ENCODE data around the gene CP.

Gene CP

DNA sequence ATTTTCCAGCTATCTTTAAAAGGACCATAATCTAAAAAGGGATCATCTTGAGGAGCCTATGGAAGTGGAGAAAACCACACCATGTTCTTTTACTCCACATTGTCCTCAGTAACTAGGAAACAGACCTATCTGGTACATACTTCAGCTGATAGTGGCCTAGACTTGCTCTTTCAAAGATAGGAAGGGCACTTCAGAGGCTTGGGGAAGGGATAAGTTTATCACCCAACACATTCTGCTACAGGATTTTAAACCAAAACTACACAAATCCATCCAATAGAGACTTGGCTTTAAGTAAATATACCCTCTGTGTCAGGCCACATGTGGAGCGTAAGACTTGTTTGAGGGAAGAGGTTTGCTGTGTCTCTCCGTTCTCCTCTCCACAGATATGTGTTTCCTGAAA lies 35.4 kb downstream of the CP start:
- no peak for DNase-seq (ENCODE audit: low read depth)

DNA sequence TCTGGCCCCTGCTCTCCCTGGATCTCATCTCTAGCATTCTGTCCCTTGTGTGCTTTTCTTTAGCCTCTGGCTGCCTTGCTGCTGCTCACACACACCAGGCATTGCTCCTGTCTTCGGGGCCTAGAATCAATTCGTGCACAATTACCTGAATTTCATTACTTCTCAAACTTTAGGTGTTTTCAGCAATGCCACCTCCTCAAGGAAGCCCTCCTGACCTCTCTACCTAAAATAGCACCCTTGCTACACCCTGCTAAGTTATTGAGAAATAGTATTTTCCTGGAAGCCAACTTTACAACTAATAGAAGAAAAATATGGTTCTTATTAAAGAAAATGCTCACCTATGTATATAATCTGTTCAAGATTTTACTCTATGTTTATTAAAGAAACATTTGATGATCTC lies 40.4 kb downstream of the CP start:
- no peak for DNase-seq (ENCODE audit: low read depth)

DNA sequence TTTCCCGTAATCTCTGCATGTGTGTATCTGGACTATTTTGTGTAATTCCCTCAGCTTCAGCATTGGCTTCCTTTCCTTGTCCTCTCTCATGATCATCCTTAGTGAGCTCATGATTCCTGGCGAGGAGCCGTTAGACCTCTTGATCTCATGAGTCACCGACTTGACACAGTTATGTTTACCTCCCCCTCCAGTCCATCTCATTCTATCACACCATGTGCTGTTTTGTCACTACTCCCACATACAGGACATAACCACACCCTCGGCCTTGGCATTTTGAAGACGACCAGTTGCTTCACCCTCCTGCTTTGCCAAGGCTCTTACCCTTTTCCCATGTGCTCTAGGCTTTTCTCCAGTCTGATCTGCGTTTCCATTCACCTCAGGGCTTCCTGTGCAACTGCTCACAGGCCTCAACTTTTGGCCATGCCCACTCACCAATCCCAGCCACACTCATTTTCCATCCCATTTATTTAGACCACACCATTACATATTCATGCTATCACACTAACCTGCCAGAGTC lies 41.5 kb downstream of the CP start:
- DNase-seq (ENCODE audit: low read depth): no peak

DNA sequence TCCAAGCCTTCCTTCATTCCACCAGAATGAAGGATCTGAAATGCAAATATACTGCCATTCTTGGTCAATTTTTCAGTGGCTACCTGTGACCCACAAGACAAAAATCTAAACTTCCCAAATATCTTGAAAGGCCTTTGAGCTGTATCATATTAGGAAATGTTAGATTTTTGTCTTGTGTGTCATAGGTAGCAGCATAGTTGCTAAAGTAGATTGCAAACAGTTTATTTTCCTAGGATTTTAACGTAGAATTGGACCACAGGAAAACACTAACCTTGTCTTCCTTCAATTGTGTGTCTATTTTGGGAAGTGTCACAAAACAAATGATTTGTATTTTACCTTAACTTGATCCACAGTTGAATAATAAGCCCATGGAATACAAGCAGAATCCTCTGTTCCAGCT lies 42.4 kb downstream of the CP start:
- DNase-seq (ENCODE audit: low read depth): no peak

DNA sequence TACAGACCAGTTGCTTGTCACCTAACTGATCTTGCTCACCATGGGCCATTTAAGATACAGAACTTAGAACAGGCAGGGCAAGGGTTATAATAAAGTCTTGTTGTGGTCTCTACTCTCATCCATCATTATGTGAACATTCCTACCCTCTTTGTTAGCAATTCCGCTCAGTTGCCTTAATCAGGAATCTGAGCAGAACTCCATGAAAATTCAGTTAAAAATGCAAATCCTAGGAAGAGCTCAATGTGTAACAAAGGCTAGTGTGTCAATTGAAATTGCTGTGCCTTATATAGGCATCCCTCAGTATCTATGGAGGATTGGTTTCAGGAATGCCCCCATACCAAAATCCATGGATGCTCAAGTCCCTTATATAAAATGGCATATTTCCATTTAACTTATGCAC lies 44.5 kb downstream of the CP start:
- DNase-seq (ENCODE audit: low read depth): no peak

DNA sequence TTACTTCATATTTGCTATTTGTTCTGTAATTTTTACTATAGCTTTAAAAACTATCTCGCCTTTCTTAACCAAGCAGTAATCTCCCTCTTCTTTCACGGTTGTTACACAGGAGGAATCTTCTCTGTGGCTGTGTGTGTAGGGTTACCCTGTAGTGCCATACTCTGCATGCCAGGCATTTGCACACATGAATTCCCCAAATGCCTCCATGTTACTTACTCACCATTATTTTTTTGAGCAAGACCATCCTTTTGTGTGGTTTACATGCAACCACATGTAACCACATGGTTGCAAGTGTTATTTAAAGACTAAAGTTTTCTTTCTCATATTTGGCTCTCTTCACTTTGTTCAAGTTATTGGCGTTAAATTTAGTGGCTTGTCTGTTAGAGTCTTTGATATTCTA lies 46.7 kb downstream of the CP start:
- no peak for DNase-seq (ENCODE audit: low read depth)

DNA sequence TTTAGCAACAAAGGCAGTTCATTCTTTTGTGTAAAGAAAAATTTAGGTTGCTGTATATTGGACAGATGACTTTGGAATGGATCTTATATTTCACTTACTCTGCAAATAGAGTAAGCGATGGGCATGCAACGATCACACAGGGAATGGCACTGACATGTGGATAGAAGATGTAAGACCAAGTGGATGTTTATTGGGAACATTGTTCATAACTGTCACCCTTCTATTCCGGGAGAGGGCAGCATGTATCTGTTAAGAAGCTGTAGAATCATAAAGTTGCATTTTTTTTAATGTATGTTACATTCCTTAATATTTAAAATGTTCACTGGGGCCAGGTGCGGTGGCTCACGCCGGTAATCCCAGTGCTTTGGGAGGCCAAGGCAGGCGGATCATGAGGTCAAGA lies 51.0 kb downstream of the CP start:
- no peak for DNase-seq (ENCODE audit: low read depth)

DNA sequence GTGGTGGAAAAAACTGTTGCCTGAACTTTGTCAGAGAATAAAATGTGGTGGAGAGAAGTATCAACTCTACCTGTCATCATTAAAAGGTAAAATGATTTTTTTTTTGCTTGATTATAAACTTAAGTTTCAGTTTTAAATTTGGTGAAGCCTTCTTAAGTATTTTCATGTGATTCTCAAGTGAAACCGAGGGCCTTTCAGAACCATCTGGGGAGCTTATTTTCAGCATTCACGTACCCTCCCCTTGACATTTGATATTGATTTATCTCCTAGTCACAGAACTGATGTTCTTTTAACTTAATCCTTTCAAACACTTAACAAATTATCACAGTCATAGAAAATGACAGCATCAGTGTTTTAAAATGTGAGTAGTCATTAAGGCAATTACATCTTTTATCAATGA lies 53.7 kb downstream of the CP start:
- DNase-seq (ENCODE audit: low read depth): no peak

DNA sequence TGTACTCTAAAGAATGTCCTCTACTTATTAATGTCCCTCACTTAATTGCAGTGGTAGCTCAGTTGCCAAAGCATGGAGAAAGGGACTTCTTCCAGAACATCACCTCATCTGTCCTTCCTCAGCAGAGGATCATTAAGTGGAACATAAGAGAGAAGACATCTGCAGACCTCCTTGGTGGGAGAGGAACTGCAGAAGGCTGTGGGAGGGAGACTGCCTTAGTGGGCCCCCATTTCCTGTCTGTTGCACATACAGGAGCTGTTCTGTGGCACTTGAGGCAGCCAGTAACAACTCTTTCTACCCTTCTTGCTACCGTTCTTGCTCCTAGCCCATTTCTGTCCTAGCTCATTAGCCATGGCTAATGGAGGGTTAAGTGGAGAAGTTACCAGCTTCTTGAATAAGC lies 58.6 kb downstream of the CP start:
- DNase-seq (ENCODE audit: low read depth): no peak

DNA sequence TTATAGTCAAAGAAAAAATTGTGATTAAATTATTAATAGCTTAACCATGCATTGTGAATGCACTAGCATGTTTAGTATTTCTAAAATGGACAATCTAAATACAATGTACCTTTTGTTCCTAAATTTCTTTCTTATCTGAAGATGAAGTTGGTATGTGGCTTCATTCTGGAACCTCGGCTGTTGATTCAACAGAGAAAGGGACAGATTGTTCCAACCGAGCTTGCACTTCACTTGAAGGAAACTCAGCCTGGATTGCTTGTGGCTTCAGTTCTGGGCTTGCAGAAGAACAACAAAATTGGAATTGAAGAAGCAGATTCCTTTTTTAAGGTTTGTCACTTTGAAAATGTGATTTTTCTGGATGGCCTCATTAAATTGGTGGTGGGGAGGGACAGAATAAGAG lies 59.6 kb downstream of the CP start:
- DNase-seq (ENCODE audit: low read depth): no peak

DNA sequence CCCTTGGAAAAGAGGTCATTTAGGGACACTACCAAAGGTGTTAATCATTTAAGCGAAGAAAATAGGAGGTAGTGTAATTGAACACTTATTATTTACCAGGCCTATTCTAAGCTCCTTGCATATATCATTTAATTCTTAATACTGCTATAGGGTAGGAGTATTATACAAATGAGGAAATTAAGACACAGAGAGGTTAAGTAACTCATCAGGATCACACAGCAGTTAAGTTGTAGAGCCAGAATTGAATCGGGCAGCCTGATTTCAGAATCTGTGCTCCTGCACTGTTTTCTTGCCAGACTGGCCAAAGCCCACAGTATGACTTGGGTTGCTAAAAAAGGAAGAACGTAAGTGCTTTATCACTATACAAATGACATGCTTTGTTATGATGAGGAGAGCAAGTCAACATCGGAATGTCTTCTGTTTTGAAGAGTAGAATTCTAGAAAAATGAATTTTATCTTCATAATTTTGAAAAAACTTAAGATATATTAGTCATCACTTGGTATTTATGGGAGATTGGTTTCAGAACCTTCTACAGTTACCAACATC lies 60.8 kb downstream of the CP start:
- DNase-seq (ENCODE audit: low read depth): no peak

DNA sequence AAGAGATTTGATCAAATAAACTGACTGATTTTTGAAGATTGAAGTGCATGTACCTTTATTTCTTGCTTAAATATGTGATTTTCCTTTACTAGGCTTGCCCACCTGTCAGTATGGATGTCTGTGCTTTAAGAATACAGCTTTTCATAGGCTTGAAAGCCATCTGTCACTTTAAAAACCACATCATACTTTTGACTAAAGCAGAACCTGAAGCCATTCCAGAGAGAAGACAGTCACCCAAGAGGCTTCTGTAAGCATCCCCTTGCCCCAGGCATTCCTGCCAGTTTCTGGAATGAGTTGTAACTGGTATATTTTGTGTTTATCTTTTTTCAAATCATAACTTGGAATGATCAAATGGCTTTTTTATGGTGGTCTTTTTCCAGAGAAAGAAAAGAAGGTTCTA lies 68.2 kb downstream of the CP start:
- DNase-seq (ENCODE audit: low read depth): no peak

DNA sequence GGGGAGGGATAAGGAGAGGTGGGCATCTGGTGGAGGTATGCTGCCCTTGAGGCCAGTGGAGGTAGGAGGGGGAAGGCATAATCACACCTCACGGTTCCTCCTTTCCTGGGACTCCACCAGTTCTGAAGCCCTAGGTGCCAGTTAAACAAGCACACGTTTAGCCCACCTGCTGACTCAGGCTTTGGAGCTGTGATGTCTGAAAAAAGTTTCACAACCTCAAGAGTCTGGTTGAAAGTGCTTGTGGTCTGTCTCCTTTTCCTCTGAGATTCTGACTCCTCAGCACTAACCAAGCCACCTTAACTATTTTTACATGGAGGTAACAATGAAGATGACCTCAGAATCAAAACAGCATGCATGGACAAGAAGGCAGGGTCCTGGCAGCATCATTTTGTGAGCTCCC lies 69.2 kb downstream of the CP start:
- no peak for DNase-seq (ENCODE audit: low read depth)

DNA sequence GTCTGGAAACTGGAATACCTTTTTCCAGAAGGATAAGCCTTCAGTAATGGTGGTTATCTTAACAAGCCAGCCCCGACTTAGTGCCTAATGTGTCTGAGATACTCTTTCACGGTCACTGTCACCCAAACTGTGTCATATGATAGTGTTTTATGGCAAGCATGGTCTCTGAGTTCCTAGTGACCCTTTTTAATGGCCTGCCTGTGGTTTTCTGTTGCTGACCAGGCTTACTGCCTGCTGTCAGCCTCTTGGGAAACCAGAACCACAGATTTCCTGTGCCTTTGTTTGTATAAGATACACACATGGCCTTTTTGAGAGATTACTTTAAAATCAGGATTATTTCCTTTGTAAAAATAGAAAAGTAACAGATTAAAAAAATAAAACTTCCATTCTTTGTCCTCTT lies 69.8 kb downstream of the CP start:
- peak; percentile 24 for DNase-seq (ENCODE audit: low read depth)

DNA sequence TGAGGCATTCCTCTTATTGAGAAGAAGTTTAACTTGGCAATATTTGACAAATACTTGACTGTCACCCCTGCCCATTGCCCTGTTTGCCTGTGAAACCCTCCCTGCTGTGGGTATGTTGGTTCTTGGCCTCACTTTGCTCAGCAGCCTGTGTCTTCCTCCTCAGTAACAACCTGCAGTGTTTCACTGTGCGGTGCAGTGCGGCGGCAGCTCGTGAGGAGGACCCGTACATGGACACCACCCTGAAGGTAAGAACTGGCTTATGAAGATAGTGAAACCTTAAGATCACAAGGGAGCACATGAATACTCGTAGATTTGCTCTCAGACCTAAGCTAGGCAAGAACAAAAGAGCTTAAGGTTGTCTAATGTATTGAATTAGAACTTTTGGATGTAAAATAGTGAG lies 71.2 kb downstream of the CP start:
- DNase-seq (ENCODE audit: low read depth): no peak

DNA sequence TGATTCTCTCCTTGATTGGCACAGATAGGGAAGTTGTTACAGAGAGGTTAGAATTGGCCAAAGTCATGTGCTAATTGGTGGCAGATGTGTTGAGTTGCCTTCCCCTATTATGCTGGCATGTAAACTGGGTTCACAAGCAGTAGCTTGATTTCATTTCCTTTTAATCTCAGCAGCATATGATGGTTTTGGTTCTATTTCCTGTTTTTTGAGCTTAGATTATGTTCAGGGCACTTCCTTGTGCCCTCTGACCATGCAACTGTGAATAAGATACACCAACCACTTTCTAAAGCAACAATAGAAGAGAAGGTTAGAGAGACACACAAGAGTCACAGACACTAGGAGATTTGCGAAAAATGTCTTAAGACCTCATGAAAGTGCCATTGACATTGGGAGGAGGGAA lies 75.7 kb downstream of the CP start:
- no peak for DNase-seq (ENCODE audit: low read depth)

DNA sequence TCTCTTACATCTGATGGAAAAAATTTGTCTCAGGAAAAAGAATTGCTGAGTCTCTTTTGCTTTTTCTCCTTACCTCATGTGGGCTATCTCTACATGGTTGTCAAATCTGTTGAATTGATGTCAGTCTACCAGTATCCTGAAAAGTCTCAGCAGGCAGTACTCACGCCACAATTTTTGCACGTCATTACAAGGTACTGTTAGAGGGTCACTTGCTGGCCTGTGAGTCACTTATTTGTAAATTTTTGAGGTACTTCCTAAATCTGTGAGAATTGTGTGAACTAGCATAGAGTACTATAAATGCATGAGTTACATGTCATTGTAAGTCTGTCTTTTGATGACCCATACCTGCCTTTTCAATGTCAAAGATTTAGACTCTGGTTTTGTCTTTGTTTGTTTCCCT lies 76.3 kb downstream of the CP start:
- no peak for DNase-seq (ENCODE audit: low read depth)

DNA sequence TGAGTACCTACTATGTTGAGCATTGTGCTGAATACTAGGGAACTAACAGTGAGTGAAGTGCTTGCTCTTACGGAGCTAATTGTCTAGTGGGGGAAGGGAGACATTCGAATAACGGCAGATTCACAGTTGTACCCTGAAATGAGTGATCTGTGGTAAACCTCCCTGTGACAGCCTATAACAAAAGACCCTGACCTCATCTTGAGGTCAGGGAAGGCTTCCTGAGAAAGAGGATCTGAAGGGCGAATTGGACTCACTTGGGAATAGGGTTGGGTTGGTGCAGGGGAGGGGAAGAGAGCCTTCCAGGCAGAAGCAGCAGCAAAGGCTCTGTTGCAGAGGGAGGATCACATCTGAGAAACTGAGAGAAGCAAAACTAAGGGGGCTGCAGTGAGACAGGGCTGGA lies 78.9 kb downstream of the CP start:
- no peak for DNase-seq (ENCODE audit: low read depth)

DNA sequence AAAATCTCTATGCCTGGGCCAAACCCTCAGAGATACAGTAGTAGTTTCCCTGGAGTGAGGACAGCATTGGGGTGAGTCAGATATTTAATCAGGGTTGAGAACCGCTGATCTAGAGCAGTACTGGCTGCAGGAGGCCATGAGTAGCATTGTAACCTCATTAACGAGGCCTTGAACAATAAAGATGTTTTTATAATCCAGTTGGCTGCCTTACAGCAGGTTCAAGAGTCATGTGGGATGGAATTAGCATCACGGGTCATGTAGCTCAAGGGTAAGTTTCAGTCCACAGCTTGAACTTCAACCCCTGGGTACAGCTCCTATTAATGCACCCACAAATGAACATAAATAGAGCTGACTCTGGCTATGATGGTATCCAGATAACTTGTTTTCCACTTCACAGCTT lies 87.1 kb downstream of the CP start:
- no peak for DNase-seq (ENCODE audit: low read depth)

DNA sequence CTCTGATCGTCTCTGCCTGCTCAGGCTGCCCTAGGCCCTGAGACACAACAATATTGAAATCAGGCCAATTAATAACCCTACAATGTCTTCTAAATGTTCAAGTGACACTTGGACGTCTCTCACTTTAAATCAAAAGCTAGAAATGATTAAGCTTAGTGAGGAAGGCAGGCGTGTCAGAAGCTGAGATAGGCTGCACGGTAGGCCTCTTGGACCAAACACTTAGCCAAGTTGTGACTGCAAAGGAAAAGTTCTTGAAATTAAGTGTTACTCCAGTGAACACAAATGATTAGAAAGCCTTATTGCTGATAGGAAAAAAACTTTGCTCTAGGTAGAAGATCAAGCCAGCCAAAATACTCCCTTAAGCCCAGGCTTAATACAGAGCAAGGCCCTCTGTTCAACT lies 90.0 kb downstream of the CP start:
- no peak for DNase-seq (ENCODE audit: low read depth)

DNA sequence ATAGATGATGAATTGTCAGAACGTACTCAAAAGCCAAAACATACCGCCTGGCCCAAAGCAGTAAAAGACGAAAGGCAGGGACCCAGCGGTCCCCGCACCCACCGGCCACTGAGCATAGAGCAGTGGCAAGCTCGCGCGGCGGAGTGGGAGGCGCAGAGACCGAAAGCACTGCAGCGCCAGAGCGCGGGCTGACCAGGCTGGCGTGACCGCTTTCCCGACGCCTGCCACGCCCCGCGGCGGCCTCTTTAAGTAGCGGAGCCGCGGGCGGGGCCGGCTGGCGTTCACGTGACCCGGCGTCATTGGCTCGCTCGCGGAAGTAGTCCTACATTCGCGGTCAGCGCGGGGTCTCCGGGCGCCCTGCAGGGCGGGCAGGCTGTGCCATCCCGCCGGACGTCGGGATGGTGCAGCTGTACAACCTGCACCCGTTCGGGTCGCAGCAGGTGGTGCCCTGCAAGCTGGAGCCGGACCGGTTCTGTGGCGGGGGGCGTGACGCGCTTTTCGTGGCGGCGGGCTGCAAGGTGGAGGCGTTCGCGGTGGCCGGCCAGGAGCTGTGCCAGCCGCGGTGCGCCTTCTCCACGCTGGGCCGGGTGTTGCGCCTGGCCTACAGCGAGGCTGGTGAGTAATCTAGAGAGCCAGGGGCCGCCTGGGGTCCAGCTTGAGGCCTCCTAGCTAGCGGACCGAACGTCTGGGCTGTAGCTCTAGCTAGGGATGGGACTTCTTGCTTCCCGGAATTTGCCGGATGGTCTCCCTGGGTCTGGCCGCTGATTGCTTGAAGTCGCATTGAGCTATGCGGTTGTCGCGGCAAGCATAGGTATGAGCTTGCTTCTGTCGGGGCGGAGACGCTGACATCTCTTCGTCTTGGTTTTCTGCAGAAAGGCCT lies 92.1 kb downstream of the CP start, which contains the start of gene HPS3:
HPS3 (plus strand) TSS at position 313 of the 880 bp plus-strand sequence; CDS start at position 399, 86 bp downstream.
- DNase-seq (ENCODE audit: low read depth): peak; percentile 70

DNA sequence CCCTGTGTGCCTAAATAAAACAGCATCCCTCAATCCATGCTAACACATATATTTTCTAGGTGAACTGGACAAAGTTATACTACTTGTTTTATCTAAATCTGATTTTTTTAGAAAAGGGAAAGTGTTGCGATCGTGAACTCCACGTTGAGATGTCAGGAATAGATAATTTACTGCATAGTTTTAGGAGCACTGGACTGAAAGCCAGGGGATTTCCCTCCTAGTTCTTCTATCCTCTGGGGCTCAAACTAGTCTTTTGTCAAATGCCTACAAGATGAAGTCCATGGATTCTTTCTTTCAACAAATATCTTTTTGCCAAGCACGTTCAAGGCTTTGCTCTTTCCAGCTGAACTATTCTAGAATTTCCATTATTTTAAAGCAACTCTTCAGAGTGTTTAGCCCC lies 92.8 kb downstream of the CP start:
- no peak for DNase-seq (ENCODE audit: low read depth)

DNA sequence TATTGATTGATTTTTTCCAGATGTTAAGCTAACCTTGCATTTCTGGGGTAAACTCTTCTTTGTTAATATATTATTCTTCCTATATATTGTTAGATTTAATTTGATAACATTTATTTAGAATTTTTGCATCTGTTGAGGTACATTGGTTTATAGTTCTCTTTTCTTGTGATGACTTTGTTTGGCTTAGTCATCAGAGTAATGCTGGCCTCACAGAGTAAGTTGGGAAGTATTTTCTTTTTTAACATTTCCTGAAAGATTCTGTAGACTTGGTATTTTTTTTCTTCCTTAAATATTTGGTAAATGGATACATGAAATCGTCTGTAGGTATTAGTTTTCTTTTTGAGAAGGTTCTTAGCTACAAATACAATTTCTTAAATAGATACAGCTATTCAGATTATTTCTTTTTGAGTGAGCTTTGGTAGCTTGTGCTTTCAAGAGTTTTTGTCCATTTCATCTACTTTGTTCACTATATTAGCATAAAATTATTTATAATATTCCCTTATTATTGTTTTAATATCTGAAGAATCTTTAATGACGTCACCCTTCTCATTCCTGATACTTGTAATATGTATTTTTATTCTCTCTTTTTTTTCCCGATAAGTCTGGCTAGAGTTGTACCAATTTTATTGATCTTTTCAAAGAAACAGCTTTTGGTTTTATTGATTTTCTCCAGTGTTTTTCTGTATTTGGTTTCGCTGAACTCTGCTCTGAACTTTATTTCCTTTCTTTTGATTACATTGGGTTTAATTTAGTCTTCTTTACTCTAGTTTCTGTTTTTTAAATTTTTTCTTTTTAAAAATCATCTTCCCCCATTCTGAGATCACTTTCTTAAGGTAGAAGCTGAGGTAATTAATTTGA lies 98.7 kb downstream of the CP start:
- no peak for DNase-seq (ENCODE audit: low read depth)

Data from CMK (cell line).